ENCODE data around the gene DPP9.

DNA sequence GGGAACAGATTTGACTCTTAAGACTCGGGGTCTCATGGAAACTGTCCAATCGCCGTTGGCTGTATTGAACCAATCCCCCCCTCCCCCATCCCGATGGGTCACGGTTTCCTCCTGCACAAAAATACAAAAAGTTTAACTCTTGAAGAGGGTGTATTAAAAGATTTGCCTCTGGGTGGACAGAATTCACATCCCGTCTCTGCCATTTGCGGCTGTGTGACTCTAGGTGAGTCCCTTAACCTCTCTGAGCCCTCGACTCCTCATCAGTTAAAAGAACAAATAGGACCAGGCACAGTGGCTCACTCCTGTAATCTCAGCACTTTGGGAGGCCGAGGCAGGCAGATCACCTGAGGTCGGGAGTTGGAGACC lies 36.6 kb upstream of the DPP9 start:
- no peak for TF ChIP-seq POLR2AphosphoS5 (IDR thresholded peaks at IDR 0.05)
- TF ChIP-seq, protein P1, sequence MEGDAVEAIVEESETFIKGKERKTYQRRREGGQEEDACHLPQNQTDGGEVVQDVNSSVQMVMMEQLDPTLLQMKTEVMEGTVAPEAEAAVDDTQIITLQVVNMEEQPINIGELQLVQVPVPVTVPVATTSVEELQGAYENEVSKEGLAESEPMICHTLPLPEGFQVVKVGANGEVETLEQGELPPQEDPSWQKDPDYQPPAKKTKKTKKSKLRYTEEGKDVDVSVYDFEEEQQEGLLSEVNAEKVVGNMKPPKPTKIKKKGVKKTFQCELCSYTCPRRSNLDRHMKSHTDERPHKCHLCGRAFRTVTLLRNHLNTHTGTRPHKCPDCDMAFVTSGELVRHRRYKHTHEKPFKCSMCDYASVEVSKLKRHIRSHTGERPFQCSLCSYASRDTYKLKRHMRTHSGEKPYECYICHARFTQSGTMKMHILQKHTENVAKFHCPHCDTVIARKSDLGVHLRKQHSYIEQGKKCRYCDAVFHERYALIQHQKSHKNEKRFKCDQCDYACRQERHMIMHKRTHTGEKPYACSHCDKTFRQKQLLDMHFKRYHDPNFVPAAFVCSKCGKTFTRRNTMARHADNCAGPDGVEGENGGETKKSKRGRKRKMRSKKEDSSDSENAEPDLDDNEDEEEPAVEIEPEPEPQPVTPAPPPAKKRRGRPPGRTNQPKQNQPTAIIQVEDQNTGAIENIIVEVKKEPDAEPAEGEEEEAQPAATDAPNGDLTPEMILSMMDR (IDR thresholded peaks at IDR 0.05), result no peak

Measured in gastroesophageal sphincter (tissue), 3 donors.